Measurements from ENCODE around the gene PRAC1.

The PRAC1 gene

DNA sequence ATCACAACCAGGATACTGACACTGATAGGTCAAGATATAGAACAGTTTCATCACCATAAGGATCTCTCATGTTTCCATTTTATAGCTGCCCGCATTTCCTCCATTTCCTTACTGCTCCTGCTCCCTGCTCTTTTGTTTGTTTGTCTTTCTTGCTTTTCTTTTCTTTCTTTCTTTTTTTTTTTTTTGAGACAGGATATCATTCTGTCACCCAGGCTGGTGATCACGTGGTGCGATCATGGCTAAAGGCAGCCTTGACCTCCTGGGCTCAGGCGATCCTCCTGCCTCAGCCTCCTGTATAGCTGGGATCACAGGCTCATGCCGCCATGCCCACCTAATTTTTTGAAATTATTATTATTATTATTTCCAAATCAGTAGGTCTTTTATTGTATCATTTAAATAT lies 31.7 kb downstream of the PRAC1 start:
- no peak overlapping the region for H3K4me2 ChIP-seq (ENCODE audit: low read length)
- no peak overlapping the region for H3K9ac ChIP-seq
- H2AFZ ChIP-seq: no peak overlapping the region
- H3K27me3 ChIP-seq (ENCODE audit: control insufficient read depth, insufficient read depth, low read length): no peaks in the 10 kb centered on the region
- H3K4me3 ChIP-seq (ENCODE audit: low read depth, low read length): no peak overlapping the region
- H3K36me3 ChIP-seq (ENCODE audit: control insufficient read depth, insufficient read depth, low read length): no peaks in the 10 kb centered on the region
- no peak overlapping the region for H3K27ac ChIP-seq
- no peaks in the 10 kb centered on the region for H3K9me3 ChIP-seq (ENCODE audit: control insufficient read depth, low read length)
- no peaks in the 10 kb centered on the region for H3K79me2 ChIP-seq
- TF ChIP-seq, protein P1, sequence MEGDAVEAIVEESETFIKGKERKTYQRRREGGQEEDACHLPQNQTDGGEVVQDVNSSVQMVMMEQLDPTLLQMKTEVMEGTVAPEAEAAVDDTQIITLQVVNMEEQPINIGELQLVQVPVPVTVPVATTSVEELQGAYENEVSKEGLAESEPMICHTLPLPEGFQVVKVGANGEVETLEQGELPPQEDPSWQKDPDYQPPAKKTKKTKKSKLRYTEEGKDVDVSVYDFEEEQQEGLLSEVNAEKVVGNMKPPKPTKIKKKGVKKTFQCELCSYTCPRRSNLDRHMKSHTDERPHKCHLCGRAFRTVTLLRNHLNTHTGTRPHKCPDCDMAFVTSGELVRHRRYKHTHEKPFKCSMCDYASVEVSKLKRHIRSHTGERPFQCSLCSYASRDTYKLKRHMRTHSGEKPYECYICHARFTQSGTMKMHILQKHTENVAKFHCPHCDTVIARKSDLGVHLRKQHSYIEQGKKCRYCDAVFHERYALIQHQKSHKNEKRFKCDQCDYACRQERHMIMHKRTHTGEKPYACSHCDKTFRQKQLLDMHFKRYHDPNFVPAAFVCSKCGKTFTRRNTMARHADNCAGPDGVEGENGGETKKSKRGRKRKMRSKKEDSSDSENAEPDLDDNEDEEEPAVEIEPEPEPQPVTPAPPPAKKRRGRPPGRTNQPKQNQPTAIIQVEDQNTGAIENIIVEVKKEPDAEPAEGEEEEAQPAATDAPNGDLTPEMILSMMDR (IDR thresholded peaks at IDR 0.05): no peak
- no peaks in the 10 kb centered on the region for H3K4me1 ChIP-seq

DNA sequence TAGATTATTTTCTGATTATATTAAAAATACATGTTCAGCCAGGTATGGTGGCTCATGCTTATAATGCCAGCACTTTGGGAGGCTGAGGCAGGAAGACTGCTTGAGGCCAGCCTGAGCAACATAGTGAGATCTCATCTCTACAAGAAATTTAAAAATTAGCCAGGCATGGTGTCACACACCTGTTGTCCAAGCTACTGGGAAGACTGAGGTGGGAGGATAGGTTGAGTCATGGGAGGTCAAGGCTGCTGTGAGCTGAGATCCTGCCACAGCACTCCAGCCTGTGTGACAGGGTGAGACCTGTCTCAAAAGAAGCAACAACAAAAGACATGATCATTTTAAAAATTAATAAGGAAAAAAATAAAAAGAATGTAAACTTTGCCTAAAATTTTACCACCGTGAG lies 40.7 kb downstream of the PRAC1 start:
- Histone ChIP-seq H3K4me1 (no peaks in the 10 kb centered on the region), H3K4me2 (ENCODE audit: low read length) (no peak overlapping the region), H3K9ac (no peak overlapping the region), H3K27ac (no peak overlapping the region), H3K9me3 (ENCODE audit: control insufficient read depth, low read length) (no peaks in the 10 kb centered on the region), H2AFZ (no peak overlapping the region), H3K36me3 (ENCODE audit: control insufficient read depth, insufficient read depth, low read length) (no peaks in the 10 kb centered on the region), H3K4me3 (ENCODE audit: low read depth, low read length) (no peak overlapping the region), H3K79me2 (no peaks in the 10 kb centered on the region), H3K27me3 (ENCODE audit: control insufficient read depth, insufficient read depth, low read length) (no peaks in the 10 kb centered on the region)
- TF ChIP-seq, protein P1 (IDR thresholded peaks at IDR 0.05): no peak

DNA sequence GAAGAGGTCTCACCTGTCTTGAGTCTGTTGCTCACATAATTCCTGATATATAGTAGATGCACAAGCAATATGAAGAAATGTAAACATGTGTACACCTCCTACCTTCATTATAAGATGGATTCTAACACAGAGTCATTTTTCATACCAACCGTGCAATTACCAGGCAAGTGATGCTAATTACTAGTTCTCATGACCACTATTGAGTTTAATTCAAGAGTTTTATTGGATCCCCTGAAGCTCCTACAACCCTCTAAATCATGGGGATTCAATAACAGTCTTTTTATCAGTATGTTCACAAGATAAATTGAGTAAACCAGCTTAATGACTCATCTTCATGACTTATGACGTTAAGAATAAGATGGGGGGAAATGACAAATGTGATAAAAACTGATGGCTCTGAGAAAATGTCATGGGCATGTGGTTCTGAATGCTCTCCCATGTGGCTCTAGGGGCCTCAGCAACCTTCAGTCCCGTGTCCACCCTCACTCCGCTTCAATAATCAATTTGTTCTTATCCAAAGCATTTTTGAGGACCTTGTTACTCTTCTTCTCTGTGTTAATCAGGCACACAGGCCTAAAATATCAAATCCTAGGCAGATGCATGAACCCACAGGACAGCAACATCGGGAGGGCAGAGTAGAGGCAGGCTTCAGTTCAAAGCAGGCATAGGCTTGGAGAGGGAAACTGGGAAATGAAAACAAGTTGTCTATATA lies 42.8 kb downstream of the PRAC1 start:
- TF ChIP-seq, protein P1 (IDR thresholded peaks at IDR 0.05): no peak
- H2AFZ ChIP-seq: no peak overlapping the region
- no peak overlapping the region for H3K9ac ChIP-seq
- no peaks in the 10 kb centered on the region for H3K27me3 ChIP-seq (ENCODE audit: control insufficient read depth, insufficient read depth, low read length)
- H3K79me2 ChIP-seq: no peaks in the 10 kb centered on the region
- no peaks in the 10 kb centered on the region for H3K36me3 ChIP-seq (ENCODE audit: control insufficient read depth, insufficient read depth, low read length)
- no peak overlapping the region for H3K27ac ChIP-seq
- no peaks in the 10 kb centered on the region for H3K9me3 ChIP-seq (ENCODE audit: control insufficient read depth, low read length)
- no peak overlapping the region for H3K4me2 ChIP-seq (ENCODE audit: low read length)
- no peak overlapping the region for H3K4me3 ChIP-seq (ENCODE audit: low read depth, low read length)
- H3K4me1 ChIP-seq: no peaks in the 10 kb centered on the region

DNA sequence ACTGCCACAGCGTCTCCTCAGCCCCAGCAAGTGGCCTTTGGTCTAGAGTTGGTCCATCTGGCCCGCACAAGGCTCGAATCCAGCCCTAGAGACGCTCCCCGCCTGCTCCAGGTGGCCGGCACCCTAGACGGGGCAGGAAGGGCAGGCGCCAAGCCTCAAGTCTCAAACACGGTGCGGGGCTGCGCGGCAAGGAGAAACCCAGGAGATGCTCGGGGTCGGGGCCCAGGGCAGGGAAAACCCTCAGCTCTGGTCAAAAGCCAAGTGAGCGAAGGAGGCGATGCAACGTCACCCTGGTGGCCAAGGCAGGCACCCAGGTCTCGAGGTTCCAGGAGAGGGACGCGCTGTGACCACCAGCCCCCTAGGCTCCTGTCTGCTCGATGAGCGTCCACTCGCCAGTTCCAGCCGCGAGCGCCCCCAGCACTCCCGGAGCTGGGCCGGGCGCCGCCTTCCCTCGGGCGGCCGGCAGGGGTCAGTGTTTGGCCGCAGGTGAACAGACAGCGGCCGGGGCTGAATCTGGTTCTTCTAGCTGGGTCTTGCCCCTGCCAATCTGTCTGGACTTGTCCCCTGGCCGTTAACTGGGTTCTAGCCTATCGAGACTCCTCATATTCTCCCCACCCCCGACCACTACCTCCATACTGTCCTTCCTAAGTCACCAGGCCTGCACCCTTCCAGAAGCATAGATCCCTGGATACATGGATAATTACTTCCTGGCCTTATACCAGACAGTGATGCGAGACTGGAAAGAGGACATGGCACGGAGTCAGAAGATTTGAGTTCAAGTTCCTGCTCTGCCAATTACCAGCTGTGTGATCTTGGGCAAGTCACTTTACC lies 44.0 kb downstream of the PRAC1 start:
- Histone ChIP-seq H3K27ac (no peak overlapping the region), H2AFZ (peak overlapping the region; percentile 6), H3K4me2 (ENCODE audit: low read length) (no peak overlapping the region), H3K9ac (no peak overlapping the region), H3K4me1 (no peaks in the 10 kb centered on the region), H3K9me3 (ENCODE audit: control insufficient read depth, low read length) (no peaks in the 10 kb centered on the region), H3K36me3 (ENCODE audit: control insufficient read depth, insufficient read depth, low read length) (no peaks in the 10 kb centered on the region), H3K27me3 (ENCODE audit: control insufficient read depth, insufficient read depth, low read length) (no peaks in the 10 kb centered on the region), H3K79me2 (no peaks in the 10 kb centered on the region), H3K4me3 (ENCODE audit: low read depth, low read length) (no peak overlapping the region)
- TF ChIP-seq, protein P1 (IDR thresholded peaks at IDR 0.05): peak; percentile 92
